ENCODE measurements around the gene ELL.
A peak's percentile ranks its signal among the peaks of the same experiment; 100 is the strongest.
"Not testable (repeated sequence)": the region's sequence is repeated elsewhere in the genome, so short reads cannot be mapped to it uniquely, and the experiment has no call there.

ELL gene

DNA sequence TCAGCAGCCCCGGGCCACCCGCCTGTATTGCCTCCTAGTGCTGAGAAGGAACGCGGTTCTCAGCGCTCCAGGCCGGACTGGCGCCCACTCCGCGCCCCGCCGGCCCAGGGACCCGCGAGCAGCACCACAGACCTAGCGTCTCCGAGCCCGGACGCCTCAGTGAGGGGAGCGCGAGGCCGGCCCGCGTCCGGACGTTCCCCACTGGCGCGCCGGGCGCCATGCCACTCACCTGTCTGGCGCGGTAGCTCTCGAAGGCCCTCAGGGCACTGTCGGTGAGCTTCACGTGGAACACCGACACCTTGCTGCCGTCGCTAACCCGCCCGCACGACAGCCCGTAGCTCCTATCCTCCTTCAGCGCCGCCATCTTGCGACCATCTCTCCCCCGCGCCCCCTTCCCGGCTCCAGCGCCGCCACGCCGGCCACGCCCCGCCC is at the start of gene ELL:
ELL (minus strand) TSS at position 379 of the 432 bp plus-strand sequence; CDS start at position 364, 15 bp downstream.
- no peak for DNase-seq (ENCODE audit: low read depth)

DNA sequence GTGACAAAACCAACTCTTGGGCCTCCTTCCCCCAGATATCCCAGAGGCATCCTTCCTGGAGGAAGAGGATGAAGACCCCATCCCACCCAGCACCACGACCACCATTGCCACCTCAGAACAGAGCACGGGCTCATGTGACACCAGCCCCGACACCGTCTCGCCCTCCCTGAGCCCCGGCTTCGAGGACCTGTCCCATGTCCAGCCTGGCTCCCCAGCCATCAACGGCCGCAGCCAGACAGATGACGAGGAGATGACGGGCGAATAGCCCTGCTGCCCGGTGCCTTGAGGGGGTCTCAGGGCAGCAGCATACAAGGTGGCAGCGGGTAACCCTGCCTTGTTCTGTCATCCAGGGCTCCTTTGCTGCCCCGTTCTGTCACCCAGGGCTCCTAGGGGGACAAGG is 46.5 kb upstream of the ELL start:
- no peak for DNase-seq (ENCODE audit: low read depth)

- no peak for DNase-seq (ENCODE audit: low read depth)
These were observed 45.1 kb upstream of the ELL start for GRCh38 chr19:18566953-18567352.

GRCh38 chr19:18562086-18562485 is 40.2 kb upstream of the ELL start:
- no peak for DNase-seq (ENCODE audit: low read depth)

GRCh38 chr19:18559685-18560084 is 37.8 kb upstream of the ELL start:
- no peak for DNase-seq (ENCODE audit: low read depth)

DNA sequence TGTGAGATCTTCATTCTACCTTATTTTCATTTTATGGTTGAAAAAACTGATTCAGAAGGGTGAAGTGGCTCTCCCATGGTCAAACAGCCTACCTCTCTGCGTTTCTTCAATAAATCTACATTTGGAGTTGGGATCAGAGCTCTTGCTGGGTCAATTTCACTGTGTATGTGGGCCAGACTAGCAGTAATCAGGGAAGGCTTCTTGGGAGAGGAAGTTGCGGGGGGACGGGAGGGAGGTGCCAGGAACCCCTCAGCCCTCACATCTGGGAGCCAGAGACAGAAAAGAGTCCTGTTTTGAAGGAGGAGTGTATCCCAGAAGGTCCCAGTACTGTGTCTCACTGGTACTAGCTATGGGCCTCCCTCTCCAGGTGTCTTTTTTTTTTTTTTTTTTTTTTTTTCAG is 36.7 kb upstream of the ELL start:
- no peak for DNase-seq (ENCODE audit: low read depth)

GRCh38 chr19:18558202-18558555 is 36.3 kb upstream of the ELL start:
- no peak for DNase-seq (ENCODE audit: low read depth)

GRCh38 chr19:18557411-18558201 is 35.7 kb upstream of the ELL start, which contains the start of gene KXD1:
Gene KXD1 (plus strand): TSS chr19:18557870. CDS start chr19:18562057, 4,187 bp downstream.
- DNase-seq (ENCODE audit: low read depth), result peak; percentile 98

GRCh38 chr19:18551631-18552030 is 29.8 kb upstream of the ELL start:
- no peak for DNase-seq (ENCODE audit: low read depth)

DNA sequence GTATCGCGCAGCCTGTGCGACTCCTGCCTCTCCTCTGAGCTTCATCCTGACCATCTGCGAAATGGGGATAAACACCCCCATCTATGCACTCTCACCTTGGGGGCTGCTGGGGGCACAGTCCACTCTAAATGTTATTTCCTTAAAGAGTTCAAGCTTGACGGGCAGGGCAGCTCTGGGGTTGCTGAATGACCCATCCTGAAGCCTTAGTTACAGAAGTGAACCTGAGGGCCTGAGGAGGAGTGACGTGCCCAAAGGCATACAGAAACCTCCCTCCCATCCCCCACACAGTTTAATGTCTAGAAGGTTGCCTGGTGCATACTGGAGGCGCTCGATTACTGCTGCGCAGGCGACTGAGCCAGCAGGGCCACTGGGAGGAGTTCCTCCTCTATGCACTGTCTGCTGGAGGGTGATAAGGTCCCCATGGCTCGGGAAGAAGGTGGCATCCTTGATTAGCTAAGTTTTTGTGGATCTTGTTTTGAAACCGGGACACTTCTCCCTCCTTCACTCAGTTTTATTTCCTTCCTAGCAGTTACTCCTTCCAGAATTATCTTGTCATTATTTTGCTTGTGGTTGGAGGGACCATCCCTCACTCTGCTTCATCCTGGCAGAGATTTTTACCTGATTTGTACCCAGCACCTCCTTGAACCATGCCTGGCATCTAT is 22.1 kb upstream of the ELL start:
- peak; percentile 64 for DNase-seq (ENCODE audit: low read depth)

- DNase-seq (ENCODE audit: low read depth), result peak; percentile 85
These were observed 21.3 kb upstream of the ELL start, which contains the start of gene FKBP8 for GRCh38 chr19:18542941-18543813. Gene FKBP8 (minus strand): TSS chr19:18543573. CDS start chr19:18541970, 1,603 bp downstream.

DNA sequence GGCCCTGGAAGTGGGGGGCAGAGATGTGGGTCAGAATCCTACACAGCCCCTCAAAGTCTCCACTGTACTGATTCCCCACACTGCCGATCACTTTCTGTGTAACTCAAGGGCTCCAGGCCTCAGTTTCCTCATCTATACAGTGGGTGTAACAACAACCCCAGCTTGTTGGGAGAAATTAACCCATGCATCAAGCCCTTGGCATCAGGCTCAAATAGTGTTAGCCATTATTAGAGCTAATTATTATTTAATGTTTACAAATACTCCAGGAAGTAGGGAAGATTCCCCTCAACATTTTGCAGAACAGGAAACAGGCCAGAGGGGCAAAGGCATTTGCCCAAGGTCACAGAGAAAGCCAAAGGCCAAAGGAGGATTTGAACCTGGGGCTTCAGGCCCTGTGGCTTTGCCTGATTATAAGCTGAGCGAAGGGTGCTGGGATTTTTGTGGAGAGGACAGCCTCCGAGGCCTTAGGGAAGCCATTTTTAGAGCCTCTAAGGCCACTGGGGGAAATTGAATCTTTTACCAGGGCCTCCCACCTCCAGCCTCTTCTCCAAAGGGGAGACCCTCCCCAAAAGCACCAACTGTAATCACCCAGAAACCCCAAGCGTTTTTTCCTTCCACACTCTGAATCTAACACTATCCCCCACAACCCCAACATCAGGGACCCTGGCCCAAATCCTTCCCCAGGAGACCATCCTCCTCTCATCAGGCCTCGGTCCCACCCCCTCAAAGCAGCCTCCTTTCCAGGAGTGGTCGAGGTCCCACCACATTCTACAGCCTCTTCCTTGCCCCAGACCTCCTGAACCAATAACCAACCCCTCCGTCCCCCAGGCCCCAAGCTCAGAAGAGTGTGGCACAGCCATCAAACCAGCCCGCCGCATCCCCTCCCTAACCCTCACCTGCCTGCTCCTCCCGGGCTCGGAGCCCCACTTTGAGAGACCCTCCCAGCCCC is 20.4 kb upstream of the ELL start:
- no peak for DNase-seq (ENCODE audit: low read depth)

DNA sequence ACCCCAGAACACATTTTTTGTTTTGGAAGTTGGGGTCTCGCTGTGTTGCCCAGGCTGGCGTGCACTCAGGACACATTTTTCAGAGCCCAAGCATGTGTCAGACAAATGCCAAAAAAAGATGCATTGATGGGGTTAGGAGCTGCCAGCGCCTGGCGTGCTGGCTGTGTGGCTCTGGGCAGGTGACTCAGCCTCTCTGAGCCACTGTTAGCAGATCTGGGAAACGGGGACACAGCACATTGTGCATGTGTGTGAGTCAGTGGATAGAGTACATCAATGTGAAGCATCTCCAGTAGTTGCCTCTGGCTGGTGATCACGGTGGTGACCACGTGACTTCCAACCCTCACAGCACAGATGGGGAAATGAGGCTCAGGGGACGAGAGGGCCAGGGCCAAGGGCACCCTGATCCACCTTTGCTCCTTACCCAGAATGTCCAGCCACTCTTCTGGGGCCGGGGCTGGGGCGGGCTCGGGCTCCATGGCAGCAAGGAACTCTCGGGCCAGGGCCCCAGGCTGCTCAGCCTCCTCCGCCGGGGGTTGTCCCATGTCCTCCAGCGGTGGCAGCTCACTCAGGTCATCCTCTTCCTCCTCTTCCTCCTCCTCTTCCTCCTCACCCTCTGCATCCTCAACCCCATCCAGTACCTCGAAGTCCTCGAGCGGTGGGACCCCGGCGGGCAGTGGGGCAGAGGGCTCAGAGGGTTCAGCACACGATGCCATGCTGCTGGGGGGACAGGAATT is 19.6 kb upstream of the ELL start:
- no peak for DNase-seq (ENCODE audit: low read depth)

GRCh38 chr19:18540200-18540599 is 18.3 kb upstream of the ELL start:
- DNase-seq (ENCODE audit: low read depth), result not testable (repeated sequence)

DNA sequence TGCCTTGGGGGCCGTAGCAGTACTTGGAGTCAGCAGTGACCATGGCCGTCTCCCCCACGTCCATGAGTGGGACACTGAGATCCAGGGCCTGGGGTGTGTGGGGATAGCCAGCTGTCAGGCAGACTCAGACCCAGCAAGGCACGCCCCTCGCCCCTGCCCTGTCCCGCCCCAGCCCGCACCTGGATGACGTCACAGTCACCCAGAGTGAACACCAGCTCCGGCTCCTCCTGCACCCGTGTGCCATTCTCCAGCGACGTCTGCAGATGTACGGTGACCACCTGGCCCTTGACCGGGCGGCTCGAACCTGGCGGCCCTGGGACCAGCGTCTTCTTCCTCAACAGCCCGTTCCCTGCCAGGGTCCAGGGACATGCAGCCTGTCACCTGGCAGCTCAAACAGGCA is 17.5 kb upstream of the ELL start:
- DNase-seq (ENCODE audit: low read depth), result no peak

- DNase-seq (ENCODE audit: low read depth), result no peak
These were observed 16.2 kb upstream of the ELL start for GRCh38 chr19:18538115-18538514.

DNA sequence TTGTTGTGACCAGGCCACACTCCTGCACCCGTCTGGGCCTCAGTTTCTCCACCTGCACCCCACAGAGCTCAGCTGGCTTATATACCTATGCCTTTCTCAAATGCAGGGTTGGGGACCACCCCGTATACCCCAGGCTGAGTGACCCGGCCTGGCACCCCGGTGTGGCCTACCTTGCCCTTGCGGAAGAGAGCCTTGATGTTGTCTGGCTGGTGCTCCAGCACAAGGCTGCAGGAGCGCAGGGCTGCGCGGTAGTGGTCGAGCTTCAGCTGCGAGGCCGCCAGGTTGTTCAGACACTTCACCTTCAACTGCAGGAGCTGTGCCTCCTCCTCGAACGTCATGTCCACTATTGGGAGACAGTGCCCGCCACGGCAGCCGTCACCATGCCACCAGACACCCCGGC is 15.6 kb upstream of the ELL start:
- DNase-seq (ENCODE audit: low read depth), result no peak

DNA sequence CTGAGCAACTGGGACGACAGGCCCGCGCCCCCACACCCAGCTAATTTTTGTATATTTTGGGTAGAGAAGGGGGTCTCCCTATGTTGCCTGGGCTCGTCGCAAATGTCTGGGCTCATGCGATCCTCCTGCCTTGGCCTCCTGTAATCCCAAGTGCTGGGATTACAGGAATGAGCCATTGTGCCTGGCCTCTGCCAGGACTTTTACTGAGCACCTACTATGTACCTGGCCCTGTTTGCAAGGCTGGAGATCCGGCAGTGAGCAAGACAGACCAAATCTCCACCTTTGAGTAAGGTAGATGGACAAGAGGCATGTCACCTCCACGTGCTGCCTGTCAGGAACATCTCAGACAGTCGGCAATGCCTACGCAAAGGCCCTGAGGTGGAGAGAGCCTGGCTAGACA is 14.6 kb upstream of the ELL start:
- no peak for DNase-seq (ENCODE audit: low read depth)

DNA sequence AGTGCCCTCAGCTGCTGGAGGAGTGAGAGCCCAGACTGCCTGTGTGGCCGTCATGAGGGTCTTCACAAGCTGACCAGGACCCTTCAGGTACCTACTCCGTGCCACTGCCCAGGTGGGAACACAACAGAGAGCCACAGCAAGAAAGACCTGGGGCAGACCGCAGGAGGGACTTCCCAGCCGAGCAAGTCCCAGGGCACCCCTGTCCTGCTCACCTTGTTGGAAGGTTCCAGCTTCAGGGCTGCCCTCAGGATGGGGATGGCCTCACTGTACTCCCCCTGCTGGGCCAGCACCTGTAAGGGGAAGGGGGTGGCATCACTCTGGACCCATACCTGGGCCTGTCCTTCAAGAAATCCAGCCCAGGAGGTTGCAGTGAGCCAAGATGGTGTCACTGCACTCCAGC is 11.2 kb upstream of the ELL start:
- no peak for DNase-seq (ENCODE audit: low read depth)

DNA sequence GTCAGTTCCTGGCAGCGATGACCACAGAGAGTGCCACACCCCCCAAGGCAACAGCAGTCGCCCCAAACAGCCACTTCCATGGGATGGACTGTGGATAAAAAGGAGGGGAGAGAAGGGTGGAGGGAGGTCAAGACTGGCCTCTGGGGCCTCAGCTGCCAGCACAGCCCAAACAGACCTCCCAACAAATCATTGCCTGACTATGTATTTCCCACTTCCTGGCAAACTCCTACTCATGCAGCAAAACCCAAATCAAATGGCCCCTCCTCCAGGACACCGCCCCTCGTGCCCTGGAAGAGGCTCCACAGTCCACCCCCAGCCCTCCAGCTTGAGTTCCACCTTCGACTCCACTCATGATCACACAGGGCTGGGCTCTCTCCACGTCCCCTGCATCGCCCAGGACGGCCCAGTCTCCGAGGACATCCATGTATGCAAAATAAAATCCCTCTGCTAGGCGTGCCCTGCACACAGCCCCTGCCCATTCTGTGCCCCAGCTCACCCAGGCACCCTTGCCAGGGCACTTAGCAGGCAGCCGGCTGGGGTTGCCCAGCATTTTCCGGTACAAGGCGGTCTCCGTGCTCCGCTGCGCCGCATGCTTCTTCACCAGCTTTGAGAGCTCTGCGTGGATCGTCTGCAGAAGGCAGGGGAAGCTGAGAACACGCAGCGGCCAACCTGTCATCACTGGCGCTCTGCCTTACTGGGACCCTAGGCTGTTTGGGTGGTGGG is 10.5 kb upstream of the ELL start:
- no peak for DNase-seq (ENCODE audit: low read depth)
